Muscle layer of duodenum (tissue), 2 donors: Measurements from ENCODE around the gene XIST.
"Not testable (repeated sequence)": the region's sequence is repeated elsewhere in the genome, so short reads cannot be mapped to it uniquely, and the experiment has no call there.

ENCODE experiments used
- H3K27ac ChIP-seq: one replicate; pipeline ENCODE4 v1.7.0; 2013; ENCODE audit warnings: mild to moderate bottlenecking, low read length
- H3K27me3 ChIP-seq: one replicate; pipeline ENCODE4 v1.7.0; 2013; ENCODE audit warnings: low read depth, mild to moderate bottlenecking, control low read depth, low read length
- H3K36me3 ChIP-seq, 2 donors: one replicate each; pipeline ENCODE4 v1.7.0; 2013; ENCODE audit warnings: low read length in 2 of 2, control low read depth in 1 of 2, mild to moderate bottlenecking in 1 of 2; ENCODE audit not compliant: insufficient read depth in 2 of 2, control insufficient read depth in 1 of 2
- H3K4me1 ChIP-seq, 2 donors: one replicate each; pipeline ENCODE4 v1.7.0; 2013; ENCODE audit warnings: low read length in 2 of 2, mild to moderate bottlenecking in 2 of 2, control low read depth in 1 of 2, moderate library complexity in 1 of 2; ENCODE audit not compliant: insufficient read depth in 2 of 2, control insufficient read depth in 1 of 2
- H3K4me3 ChIP-seq, 2 donors: one replicate each; pipeline ENCODE4 v1.7.0; 2013; ENCODE audit warnings: low read length in 2 of 2, low read depth in 1 of 2, mild to moderate bottlenecking in 1 of 2
- H3K9me3 ChIP-seq, 2 donors: one replicate each; pipeline ENCODE4 v1.7.0; 2013; ENCODE audit warnings: low read length in 2 of 2, control low read depth in 1 of 2, mild to moderate bottlenecking in 1 of 2; ENCODE audit not compliant: control insufficient read depth in 1 of 2
- donor health status: healthy.

XIST gene

GRCh38 chrX:73823473-73824004 is 29.0 kb downstream of the XIST start:
- no peaks in the 10 kb centered on the region for H3K27me3 ChIP-seq
- H3K27ac ChIP-seq: no peak overlapping the region
- H3K9me3 ChIP-seq: no peaks in the 10 kb centered on the region
- H3K36me3 ChIP-seq: no peaks in the 10 kb centered on the region
- H3K4me3 ChIP-seq: no peak overlapping the region
- no peaks in the 10 kb centered on the region for H3K4me1 ChIP-seq

GRCh38 chrX:73822775-73823174 is 29.7 kb downstream of the XIST start:
- no peaks in the 10 kb centered on the region for H3K4me1 ChIP-seq
- H3K4me3 ChIP-seq: no peak overlapping the region
- H3K36me3 ChIP-seq: no peaks in the 10 kb centered on the region
- no peaks in the 10 kb centered on the region for H3K9me3 ChIP-seq
- H3K27me3 ChIP-seq: no peaks in the 10 kb centered on the region
- no peak overlapping the region for H3K27ac ChIP-seq

GRCh38 chrX:73821921-73822559 is 30.5 kb downstream of the XIST start:
- no peak overlapping the region for H3K4me3 ChIP-seq
- no peaks in the 10 kb centered on the region for H3K27me3 ChIP-seq

GRCh38 chrX:73819864-73820558 is 32.5 kb downstream of the XIST start:
- H3K36me3 ChIP-seq, H3K27me3 ChIP-seq, H3K27ac ChIP-seq: not testable (repeated sequence)

More at GRCh38 chrX:73821921-73822559, 30.5 kb downstream of the XIST start:
- Histone ChIP-seq H3K9me3 (no peaks in the 10 kb centered on the region), H3K4me1 (no peaks in the 10 kb centered on the region), H3K36me3 (no peaks in the 10 kb centered on the region), H3K27ac (no peak overlapping the region)

GRCh38 chrX:73818200-73819116 is 34.1 kb downstream of the XIST start:
- H3K27ac ChIP-seq: no peak overlapping the region
- no peak overlapping the region for H3K4me3 ChIP-seq
- H3K27me3 ChIP-seq: no peaks in the 10 kb centered on the region
- H3K9me3 ChIP-seq: no peaks in the 10 kb centered on the region
- H3K36me3 ChIP-seq: no peaks in the 10 kb centered on the region
- H3K4me1 ChIP-seq: no peaks in the 10 kb centered on the region

More at GRCh38 chrX:73819864-73820558, 32.5 kb downstream of the XIST start:
- not testable (repeated sequence) for H3K9me3 ChIP-seq, H3K4me3 ChIP-seq, H3K4me1 ChIP-seq

- Histone ChIP-seq H3K27ac (no peak overlapping the region), H3K4me1 (no peaks in the 10 kb centered on the region), H3K36me3 (no peaks in the 10 kb centered on the region), H3K27me3 (no peaks in the 10 kb centered on the region), H3K9me3 (no peaks in the 10 kb centered on the region), H3K4me3 (no peak overlapping the region)
These were observed 34.9 kb downstream of the XIST start for GRCh38 chrX:73817393-73818199.

GRCh38 chrX:73812256-73812655 is 40.3 kb downstream of the XIST start:
- no peaks in the 10 kb centered on the region for H3K4me1 ChIP-seq
- H3K9me3 ChIP-seq: no peaks in the 10 kb centered on the region
- H3K36me3 ChIP-seq: no peaks in the 10 kb centered on the region
- no peak overlapping the region for H3K27ac ChIP-seq
- no peaks in the 10 kb centered on the region for H3K27me3 ChIP-seq
- no peak overlapping the region for H3K4me3 ChIP-seq

- H3K9me3 ChIP-seq, H3K36me3 ChIP-seq, H3K27ac ChIP-seq, H3K4me1 ChIP-seq, H3K27me3 ChIP-seq, H3K4me3 ChIP-seq: not testable (repeated sequence)
These were observed 48.4 kb downstream of the XIST start for GRCh38 chrX:73804109-73804508.

- Histone ChIP-seq H3K27ac (no peak overlapping the region), H3K4me3 (no peak overlapping the region), H3K9me3 (no peaks in the 10 kb centered on the region), H3K36me3 (no peaks in the 10 kb centered on the region), H3K27me3 (no peaks in the 10 kb centered on the region), H3K4me1 (no peaks in the 10 kb centered on the region)
These were observed 52.6 kb downstream of the XIST start for GRCh38 chrX:73799888-73800287.

GRCh38 chrX:73792511-73792910 is 60.0 kb downstream of the XIST start:
- H3K9me3 ChIP-seq, H3K27ac ChIP-seq: not testable (repeated sequence)

More at GRCh38 chrX:73792511-73792910, 60.0 kb downstream of the XIST start:
- H3K4me3 ChIP-seq, H3K4me1 ChIP-seq, H3K27me3 ChIP-seq, H3K36me3 ChIP-seq: not testable (repeated sequence)
